Fibroblast of lung (primary cell): ENCODE results near the gene KLHL18. TPM values are rescaled to one million over a fixed set of nuclear protein-coding genes. Genes with fewer than 3 reads are reported as not detected.

ENCODE experiments used
- DNase-seq, 2 donors: peaks; one replicate each; pipeline versions ENCODE4 v3.0.0 to v3.0.0-alpha.2; 2010; ENCODE audit warnings: low read depth in 2 of 2
- H2AFZ ChIP-seq: 2 replicates; pipeline ENCODE4 v1.5.1; 2012; ENCODE audit warnings: low read length, control low read depth, inconsistent platforms
- H3K27ac ChIP-seq: 2 replicates; pipeline ENCODE4 v1.5.1; 2011; ENCODE audit warnings: low read length, control low read depth; ENCODE audit not compliant: insufficient read depth
- H3K27me3 ChIP-seq: 2 replicates; pipeline ENCODE4 v1.5.1; 2011; ENCODE audit warnings: mild to moderate bottlenecking, low read length; ENCODE audit not compliant: control insufficient read depth, insufficient read depth
- H3K36me3 ChIP-seq: 2 replicates; pipeline ENCODE4 v1.5.1; 2011; ENCODE audit warnings: low read length; ENCODE audit not compliant: control insufficient read depth, insufficient read depth
- H3K4me1 ChIP-seq: 2 replicates; pipeline ENCODE4 v1.5.1; 2011; ENCODE audit warnings: low read length; ENCODE audit not compliant: control insufficient read depth, insufficient read depth; ENCODE audit errors: extremely low read depth
- H3K4me2 ChIP-seq: 2 replicates; pipeline ENCODE4 v1.5.1; 2011; ENCODE audit warnings: low read length, control low read depth; ENCODE audit not compliant: insufficient read depth; ENCODE audit errors: extremely low read depth
- H3K4me3 ChIP-seq, 4 experiments: fragments of 200-600 bp in 1 of 4; sonication (generic) in 1 of 4; replicated peaks in 1 of 4; 2 replicates each; pipeline ENCODE4 v1.5.1; 2011 to 2016; ENCODE audit warnings: low read length in 4 of 4, low read depth in 3 of 4, mild to moderate bottlenecking in 3 of 4, control low read depth in 2 of 4, inconsistent platforms in 1 of 4, mixed read lengths in 1 of 4; ENCODE audit not compliant: insufficient read depth in 1 of 4; ENCODE audit errors: control extremely low read depth in 1 of 4
- H3K79me2 ChIP-seq: 2 replicates; pipeline ENCODE4 v1.5.1; 2012; ENCODE audit warnings: mild to moderate bottlenecking, low read length, inconsistent platforms; ENCODE audit not compliant: control insufficient read depth, insufficient read depth
- H3K9ac ChIP-seq: 2 replicates; pipeline ENCODE4 v1.5.1; 2011; ENCODE audit warnings: mild to moderate bottlenecking, low read length, control low read depth; ENCODE audit not compliant: insufficient read depth
- H3K9me3 ChIP-seq: 2 replicates; pipeline ENCODE4 v1.5.1; 2012; ENCODE audit warnings: low read depth, low read length; ENCODE audit not compliant: control insufficient read depth, insufficient read depth
- H4K20me1 ChIP-seq: 2 replicates; pipeline ENCODE4 v1.5.1; 2011; ENCODE audit warnings: low read length; ENCODE audit not compliant: control insufficient read depth, insufficient read depth; ENCODE audit errors: extremely low read depth
- CTCF ChIP-seq, 2 donors: IDR thresholded peaks in 1 of 2; conservative IDR thresholded peaks in 1 of 2; 1 replicate in 1 of 2; 2 replicates in 1 of 2; pipeline ENCODE4 v1.5.1; 2011 to 2012; ENCODE audit warnings: low read length in 2 of 2, control low read depth in 1 of 2, inconsistent platforms in 1 of 2, low read depth in 1 of 2, mild to moderate bottlenecking in 1 of 2
- EZH2 ChIP-seq: IDR thresholded peaks from 2 replicates; pipeline ENCODE4 v1.5.1; 2012; ENCODE audit warnings: low read length, control low read depth, mild to moderate bottlenecking; ENCODE audit errors: missing control alignments
- polyA plus RNA-seq, 2 donors: library from polyadenylated mRNA; depleted of rRNA in 1 of 2; stranded (reverse) in 1 of 2; unstranded in 1 of 2; fragments of >200 nt; gene quantifications; 2 replicates each; pipeline ENCODE4 v1.2.1, GENCODE V29; 2011 to 2012; ENCODE audit warnings: missing spikeins in 1 of 2
- total RNA-seq: library from RNA; depleted of rRNA; stranded (reverse); fragments of >200 nt; gene quantifications from 2 replicates; pipeline ENCODE4 v1.2.1, GENCODE V29; 2014

Gene KLHL18
- total and polyA plus RNA-seq, 2 donors (not counting 1 experiment from before 2014, with no cell fraction given): 20.1 to 27.8 TPM

- H3K9me3 ChIP-seq: no peaks in the 10 kb centered on the region
- H3K27me3 ChIP-seq: no peaks in the 10 kb centered on the region
- no peak overlapping the region for H3K27ac ChIP-seq
- H3K4me1 ChIP-seq: peaks cover 10% of the 10 kb centered on the region
- no peak overlapping the region for H3K4me3 ChIP-seq
- H3K36me3 ChIP-seq: no peaks in the 10 kb centered on the region
- H3K4me2 ChIP-seq: no peak overlapping the region
- TF ChIP-seq EZH2 (no peak), CTCF (conservative IDR thresholded peaks at IDR 0.05 in 1 of 2, IDR thresholded peaks at IDR 0.05 in 1 of 2; ENCODE audit: low read depth in 1 of 2, low read length in 2 of 2) (no peak)
- no peak overlapping the region for H3K9ac ChIP-seq
- DNase-seq: no peak
- H2AFZ ChIP-seq: no peak overlapping the region
- H4K20me1 ChIP-seq: no peaks in the 10 kb centered on the region
- no peaks in the 10 kb centered on the region for H3K79me2 ChIP-seq
Measured at GRCh38 chr3:47270526-47270925, 12.2 kb upstream of the KLHL18 start.

GRCh38 chr3:47273564-47273963 is 9.2 kb upstream of the KLHL18 start:
- Histone ChIP-seq H3K4me1 (no peaks in the 10 kb centered on the region), H3K4me2 (no peak overlapping the region), H3K9ac (no peak overlapping the region), H4K20me1 (no peaks in the 10 kb centered on the region), H3K9me3 (no peaks in the 10 kb centered on the region), H2AFZ (no peak overlapping the region), H3K27me3 (no peaks in the 10 kb centered on the region), H3K4me3 (no peak overlapping the region), H3K27ac (no peak overlapping the region), H3K36me3 (no peaks in the 10 kb centered on the region), H3K79me2 (no peaks in the 10 kb centered on the region)
- DNase-seq: no peak
- TF ChIP-seq CTCF (conservative IDR thresholded peaks at IDR 0.05 in 1 of 2, IDR thresholded peaks at IDR 0.05 in 1 of 2; ENCODE audit: low read depth in 1 of 2, low read length in 2 of 2): no peak
- no peak for TF ChIP-seq EZH2

GRCh38 chr3:47274652-47275051 is 8.1 kb upstream of the KLHL18 start:
- TF ChIP-seq CTCF (conservative IDR thresholded peaks at IDR 0.05 in 1 of 2, IDR thresholded peaks at IDR 0.05 in 1 of 2; ENCODE audit: low read depth in 1 of 2, low read length in 2 of 2): no peak
- TF ChIP-seq EZH2: no peak
- Histone ChIP-seq H3K9me3 (no peaks in the 10 kb centered on the region), H3K4me1 (no peaks in the 10 kb centered on the region), H2AFZ (no peak overlapping the region), H3K9ac (no peak overlapping the region), H3K27me3 (no peaks in the 10 kb centered on the region), H4K20me1 (no peaks in the 10 kb centered on the region), H3K4me3 (no peak overlapping the region), H3K79me2 (no peaks in the 10 kb centered on the region), H3K36me3 (no peaks in the 10 kb centered on the region), H3K4me2 (no peak overlapping the region), H3K27ac (no peak overlapping the region)
- DNase-seq: no peak
